ENCODE data around the gene LRRC8C.

DNA sequence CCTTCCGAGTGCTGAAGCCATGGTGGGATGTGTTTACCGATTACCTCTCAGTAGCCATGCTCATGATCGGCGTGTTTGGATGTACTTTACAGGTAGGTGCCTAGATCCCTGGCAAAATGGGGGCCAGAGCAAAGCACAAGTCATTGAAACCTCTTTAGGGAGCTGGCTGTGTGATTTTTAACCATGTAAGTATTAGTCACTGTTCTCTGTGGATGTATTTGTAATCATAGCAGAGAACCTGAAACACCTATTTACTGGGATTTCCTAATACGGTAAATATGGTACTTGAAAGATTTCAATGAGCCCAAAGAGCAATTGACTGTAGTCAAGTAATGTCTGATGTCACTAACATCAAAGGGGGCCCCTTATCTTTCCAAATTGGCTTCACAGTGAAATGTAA is 53.6 kb downstream of the LRRC8C start:
- TF ChIP-seq, protein P1, sequence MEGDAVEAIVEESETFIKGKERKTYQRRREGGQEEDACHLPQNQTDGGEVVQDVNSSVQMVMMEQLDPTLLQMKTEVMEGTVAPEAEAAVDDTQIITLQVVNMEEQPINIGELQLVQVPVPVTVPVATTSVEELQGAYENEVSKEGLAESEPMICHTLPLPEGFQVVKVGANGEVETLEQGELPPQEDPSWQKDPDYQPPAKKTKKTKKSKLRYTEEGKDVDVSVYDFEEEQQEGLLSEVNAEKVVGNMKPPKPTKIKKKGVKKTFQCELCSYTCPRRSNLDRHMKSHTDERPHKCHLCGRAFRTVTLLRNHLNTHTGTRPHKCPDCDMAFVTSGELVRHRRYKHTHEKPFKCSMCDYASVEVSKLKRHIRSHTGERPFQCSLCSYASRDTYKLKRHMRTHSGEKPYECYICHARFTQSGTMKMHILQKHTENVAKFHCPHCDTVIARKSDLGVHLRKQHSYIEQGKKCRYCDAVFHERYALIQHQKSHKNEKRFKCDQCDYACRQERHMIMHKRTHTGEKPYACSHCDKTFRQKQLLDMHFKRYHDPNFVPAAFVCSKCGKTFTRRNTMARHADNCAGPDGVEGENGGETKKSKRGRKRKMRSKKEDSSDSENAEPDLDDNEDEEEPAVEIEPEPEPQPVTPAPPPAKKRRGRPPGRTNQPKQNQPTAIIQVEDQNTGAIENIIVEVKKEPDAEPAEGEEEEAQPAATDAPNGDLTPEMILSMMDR (IDR thresholded peaks at IDR 0.05; ENCODE audit: insufficient read depth, low read depth, low read length) = no peak
- TF ChIP-seq EZH2 (IDR thresholded peaks at IDR 0.05; ENCODE audit: insufficient read depth, low read length) = no peak

Measured in astrocyte (in vitro differentiated cells and primary cell).